ENCODE measurements around the gene PNPLA7.
A peak's percentile ranks its signal among the peaks of the same experiment; 100 is the strongest.

Gene PNPLA7

GRCh38 chr9:137429546-137429890 lies 120.7 kb downstream of the PNPLA7 start:
- no peak for DNase-seq (ENCODE audit: low read depth)
- H3K4me3 ChIP-seq (ENCODE audit: low read depth, low read length) = no peak overlapping the region
- TF ChIP-seq, protein P1, sequence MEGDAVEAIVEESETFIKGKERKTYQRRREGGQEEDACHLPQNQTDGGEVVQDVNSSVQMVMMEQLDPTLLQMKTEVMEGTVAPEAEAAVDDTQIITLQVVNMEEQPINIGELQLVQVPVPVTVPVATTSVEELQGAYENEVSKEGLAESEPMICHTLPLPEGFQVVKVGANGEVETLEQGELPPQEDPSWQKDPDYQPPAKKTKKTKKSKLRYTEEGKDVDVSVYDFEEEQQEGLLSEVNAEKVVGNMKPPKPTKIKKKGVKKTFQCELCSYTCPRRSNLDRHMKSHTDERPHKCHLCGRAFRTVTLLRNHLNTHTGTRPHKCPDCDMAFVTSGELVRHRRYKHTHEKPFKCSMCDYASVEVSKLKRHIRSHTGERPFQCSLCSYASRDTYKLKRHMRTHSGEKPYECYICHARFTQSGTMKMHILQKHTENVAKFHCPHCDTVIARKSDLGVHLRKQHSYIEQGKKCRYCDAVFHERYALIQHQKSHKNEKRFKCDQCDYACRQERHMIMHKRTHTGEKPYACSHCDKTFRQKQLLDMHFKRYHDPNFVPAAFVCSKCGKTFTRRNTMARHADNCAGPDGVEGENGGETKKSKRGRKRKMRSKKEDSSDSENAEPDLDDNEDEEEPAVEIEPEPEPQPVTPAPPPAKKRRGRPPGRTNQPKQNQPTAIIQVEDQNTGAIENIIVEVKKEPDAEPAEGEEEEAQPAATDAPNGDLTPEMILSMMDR (IDR thresholded peaks at IDR 0.05; ENCODE audit: control insufficient read depth, extremely low read depth, insufficient read depth) = no peak

- DNase-seq (ENCODE audit: low read depth) = no peak
- TF ChIP-seq, protein P1 (IDR thresholded peaks at IDR 0.05; ENCODE audit: control insufficient read depth, extremely low read depth, insufficient read depth) = no peak
- H3K4me3 ChIP-seq (ENCODE audit: low read depth, low read length) = no peak overlapping the region
Measured at GRCh38 chr9:137428841-137429545, 121.2 kb downstream of the PNPLA7 start.

- TF ChIP-seq, protein P1 (IDR thresholded peaks at IDR 0.05; ENCODE audit: control insufficient read depth, extremely low read depth, insufficient read depth) = no peak
- no peak for DNase-seq (ENCODE audit: low read depth)
- H3K4me3 ChIP-seq (ENCODE audit: low read depth, low read length) = no peak overlapping the region
Measured at GRCh38 chr9:137428311-137428630, 121.9 kb downstream of the PNPLA7 start.

- TF ChIP-seq, protein P1 (IDR thresholded peaks at IDR 0.05; ENCODE audit: control insufficient read depth, extremely low read depth, insufficient read depth) = no peak
- DNase-seq (ENCODE audit: low read depth) = no peak
- no peak overlapping the region for H3K4me3 ChIP-seq (ENCODE audit: low read depth, low read length)
Measured at GRCh38 chr9:137427454-137428310, 122.5 kb downstream of the PNPLA7 start.

- DNase-seq (ENCODE audit: low read depth) = no peak
- TF ChIP-seq, protein P1 (IDR thresholded peaks at IDR 0.05; ENCODE audit: control insufficient read depth, extremely low read depth, insufficient read depth) = no peak
- no peak overlapping the region for H3K4me3 ChIP-seq (ENCODE audit: low read depth, low read length)
Measured at GRCh38 chr9:137426018-137426681, 124.1 kb downstream of the PNPLA7 start.

- TF ChIP-seq, protein P1 (IDR thresholded peaks at IDR 0.05; ENCODE audit: control insufficient read depth, extremely low read depth, insufficient read depth) = no peak
- peak overlapping the region; percentile 66 for H3K4me3 ChIP-seq (ENCODE audit: low read depth, low read length)
- no peak for DNase-seq (ENCODE audit: low read depth)
Measured at GRCh38 chr9:137423514-137424291, 126.5 kb downstream of the PNPLA7 start.

All from LNCaP clone FGC (cell line).